Measurements from ENCODE around the gene TLE6. TPM values are rescaled to one million over a fixed set of nuclear protein-coding genes. Genes with fewer than 3 reads are reported as not detected.

TLE6 gene
- total and polyA plus RNA-seq, 2 donors from 2014 or later = 3.7 to 5.2 TPM

DNA sequence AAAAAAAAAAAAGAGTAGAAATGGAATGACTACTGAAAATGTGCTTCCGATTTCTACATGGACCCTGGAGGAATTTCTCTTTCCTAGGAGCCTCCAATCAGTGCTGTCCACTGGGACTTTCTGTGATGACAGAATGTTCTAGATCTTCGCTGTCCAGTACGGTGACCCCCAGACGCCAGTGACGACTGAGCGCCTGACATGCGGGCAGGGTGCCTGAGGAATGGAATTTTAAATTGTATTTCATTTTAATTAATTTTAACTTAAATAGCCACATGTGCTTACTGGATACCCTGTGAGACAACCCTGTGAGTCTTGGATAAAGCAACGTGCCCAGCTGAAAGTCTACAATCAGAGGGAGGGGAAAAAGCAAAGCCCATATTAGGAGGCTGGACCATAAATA is 4.1 kb upstream of the TLE6 start:
- FAIRE-seq (no peak), DNase-seq (peak in 2 of 5 donors; percentile 70 to 93)
- intact Hi-C loops (cut with DNase I) = no loop called here
- Histone ChIP-seq H3K9me3 (ENCODE audit: control insufficient read depth in 2 of 3, insufficient read depth in 1 of 3, low read length in 3 of 3) (no peaks in the 10 kb centered on the region), H3K4me1 (ENCODE audit: control insufficient read depth in 2 of 3, insufficient read depth in 2 of 3, low read depth in 1 of 3, low read length in 3 of 3) (peaks cover 2 to 20% (median 18%) of the 10 kb centered on the region in 3 donors), H3K36me3 (ENCODE audit: control insufficient read depth in 2 of 3, insufficient read depth in 3 of 3, low read length in 3 of 3) (no peaks in the 10 kb centered on the region), H3K27me3 (ENCODE audit: control insufficient read depth, insufficient read depth, low read length) (no peaks in the 10 kb centered on the region), H3K27ac (ENCODE audit: low read depth in 2 of 2, low read length in 2 of 2) (peak overlapping the region; percentile 77 to 83), H3K4me3 (ENCODE audit: low read length in 3 of 3) (no peak overlapping the region), H3K9ac (ENCODE audit: low read length in 3 of 3) (no peak overlapping the region)
- TF ChIP-seq, protein P1, sequence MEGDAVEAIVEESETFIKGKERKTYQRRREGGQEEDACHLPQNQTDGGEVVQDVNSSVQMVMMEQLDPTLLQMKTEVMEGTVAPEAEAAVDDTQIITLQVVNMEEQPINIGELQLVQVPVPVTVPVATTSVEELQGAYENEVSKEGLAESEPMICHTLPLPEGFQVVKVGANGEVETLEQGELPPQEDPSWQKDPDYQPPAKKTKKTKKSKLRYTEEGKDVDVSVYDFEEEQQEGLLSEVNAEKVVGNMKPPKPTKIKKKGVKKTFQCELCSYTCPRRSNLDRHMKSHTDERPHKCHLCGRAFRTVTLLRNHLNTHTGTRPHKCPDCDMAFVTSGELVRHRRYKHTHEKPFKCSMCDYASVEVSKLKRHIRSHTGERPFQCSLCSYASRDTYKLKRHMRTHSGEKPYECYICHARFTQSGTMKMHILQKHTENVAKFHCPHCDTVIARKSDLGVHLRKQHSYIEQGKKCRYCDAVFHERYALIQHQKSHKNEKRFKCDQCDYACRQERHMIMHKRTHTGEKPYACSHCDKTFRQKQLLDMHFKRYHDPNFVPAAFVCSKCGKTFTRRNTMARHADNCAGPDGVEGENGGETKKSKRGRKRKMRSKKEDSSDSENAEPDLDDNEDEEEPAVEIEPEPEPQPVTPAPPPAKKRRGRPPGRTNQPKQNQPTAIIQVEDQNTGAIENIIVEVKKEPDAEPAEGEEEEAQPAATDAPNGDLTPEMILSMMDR (IDR thresholded peaks at IDR 0.05; ENCODE audit: borderline replicate concordance, extremely low read depth, insufficient read depth) = no peak

DNA sequence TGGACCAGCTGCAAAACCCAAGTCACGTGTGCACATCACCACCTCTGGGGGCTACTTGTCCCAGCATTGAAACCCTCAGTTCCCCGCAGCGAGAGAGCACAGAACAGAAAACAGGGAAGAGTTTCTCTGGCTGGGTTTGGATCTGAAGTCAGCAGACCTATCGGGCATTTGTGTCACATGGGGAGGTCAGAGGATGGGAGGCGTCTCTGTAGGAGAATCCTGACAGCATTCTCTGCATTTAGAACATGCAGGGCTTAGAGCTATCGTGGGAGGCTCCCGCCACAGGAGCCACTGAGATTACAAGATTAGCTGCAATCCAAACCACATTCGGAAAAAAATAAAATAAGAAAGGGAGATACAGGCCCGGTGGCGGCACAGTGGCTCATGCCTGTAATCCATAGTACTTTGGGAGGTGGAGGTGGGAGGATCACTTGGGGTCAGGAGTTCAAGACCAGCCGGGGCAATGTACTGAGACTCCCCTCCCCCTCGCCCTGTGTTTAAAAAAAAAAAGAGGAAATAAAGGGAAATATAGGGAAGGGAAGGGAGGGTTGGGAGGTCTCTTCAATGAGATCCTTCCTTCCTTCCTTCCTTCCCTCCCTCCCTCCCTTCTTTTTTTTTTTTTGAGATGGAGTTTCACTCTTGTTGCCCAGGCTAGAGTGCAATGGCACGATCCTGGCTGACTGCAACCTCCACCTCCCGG is 2.9 kb upstream of the TLE6 start:
- no peaks in the 10 kb centered on the region for H3K27me3 ChIP-seq (ENCODE audit: control insufficient read depth, insufficient read depth, low read length)
- peak overlapping the region; percentile 34 to 57 for H3K27ac ChIP-seq (ENCODE audit: low read depth in 2 of 2, low read length in 2 of 2)
- peak overlapping the region in 1 of 3 donors; percentile 51 for H3K9ac ChIP-seq (ENCODE audit: low read length in 3 of 3)
- peaks cover 2 to 20% (median 14%) of the 10 kb centered on the region in 3 donors for H3K4me1 ChIP-seq (ENCODE audit: control insufficient read depth in 2 of 3, insufficient read depth in 2 of 3, low read depth in 1 of 3, low read length in 3 of 3)
- TF ChIP-seq, protein P1 (IDR thresholded peaks at IDR 0.05; ENCODE audit: borderline replicate concordance, extremely low read depth, insufficient read depth) = no peak
- intact Hi-C loops (cut with DNase I) = no loop called here
- no peaks in the 10 kb centered on the region for H3K9me3 ChIP-seq (ENCODE audit: control insufficient read depth in 2 of 3, insufficient read depth in 1 of 3, low read length in 3 of 3)
- peak in 2 of 5 donors; percentile 58 to 84 for DNase-seq
- no peak for FAIRE-seq
- H3K4me3 ChIP-seq (ENCODE audit: low read length in 3 of 3) = no peak overlapping the region
- H3K36me3 ChIP-seq (ENCODE audit: control insufficient read depth in 2 of 3, insufficient read depth in 3 of 3, low read length in 3 of 3) = no peaks in the 10 kb centered on the region

DNA sequence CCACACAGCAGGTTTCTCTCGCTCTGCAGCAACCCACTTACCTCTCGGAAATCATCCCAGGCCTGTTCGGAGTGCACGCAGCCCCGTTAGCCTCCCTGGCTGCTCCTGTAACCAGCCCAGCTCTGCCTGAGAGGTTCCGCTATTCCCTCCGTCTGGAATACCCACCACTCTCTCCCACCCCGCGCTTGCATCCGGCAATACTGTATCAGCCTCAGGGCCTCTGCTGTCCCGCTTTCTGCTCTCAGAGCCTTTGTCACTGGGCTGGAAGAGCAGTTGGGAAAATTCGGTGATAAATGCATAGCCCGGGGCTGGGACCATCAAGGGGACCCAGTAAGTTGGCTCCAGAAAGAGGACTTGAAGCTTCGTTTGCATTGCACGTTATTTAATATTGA is 759 bp upstream of the TLE6 start:
- Histone ChIP-seq H3K9me3 (ENCODE audit: control insufficient read depth in 2 of 3, insufficient read depth in 1 of 3, low read length in 3 of 3) (no peaks in the 10 kb centered on the region), H3K27me3 (ENCODE audit: control insufficient read depth, insufficient read depth, low read length) (no peaks in the 10 kb centered on the region), H3K4me1 (ENCODE audit: control insufficient read depth in 2 of 3, insufficient read depth in 2 of 3, low read depth in 1 of 3, low read length in 3 of 3) (peaks cover 2 to 10% (median 8%) of the 10 kb centered on the region in 3 donors), H3K27ac (ENCODE audit: low read depth in 2 of 2, low read length in 2 of 2) (peak overlapping the region; percentile 16 to 32), H3K9ac (ENCODE audit: low read length in 3 of 3) (peak overlapping the region; percentile 36 to 63 (median 46)), H3K36me3 (ENCODE audit: control insufficient read depth in 2 of 3, insufficient read depth in 3 of 3, low read length in 3 of 3) (no peaks in the 10 kb centered on the region), H3K4me3 (ENCODE audit: low read length in 3 of 3) (peak overlapping the region; percentile 48 to 81 (median 75))
- TF ChIP-seq, protein P1 (IDR thresholded peaks at IDR 0.05; ENCODE audit: borderline replicate concordance, extremely low read depth, insufficient read depth) = no peak
- DNase-seq (peak in 2 of 5 donors; percentile 25 to 65), FAIRE-seq (no peak)
- intact Hi-C loops (cut with DNase I) = no loop called here
